Fibroblast of the aortic adventitia (primary cell): ENCODE measurements around the gene FLYWCH1. TPM values are rescaled to one million over a fixed set of nuclear protein-coding genes. Genes with fewer than 3 reads are reported as not detected.

ENCODE experiments used
- DNase-seq: peaks from one replicate; pipeline ENCODE4 v3.0.0-alpha.2; 2010; ENCODE audit warnings: low read depth
- H3K4me3 ChIP-seq: 2 replicates; pipeline ENCODE4 v1.5.1; 2011; ENCODE audit warnings: low read depth, mild to moderate bottlenecking, control low read depth, low read length, moderate library complexity
- CTCF ChIP-seq: IDR thresholded peaks from 2 replicates; pipeline ENCODE4 v1.5.1; 2011; ENCODE audit warnings: mild to moderate bottlenecking, low read length, control low read depth, inconsistent platforms; ENCODE audit not compliant: insufficient read depth
- total RNA-seq: library from RNA; depleted of rRNA; stranded (reverse); fragments of >200 nt; gene quantifications from 2 replicates; pipeline ENCODE4 v1.2.3, GENCODE V29; 2012; ENCODE audit warnings: low replicate concordance

The FLYWCH1 gene
- total RNA-seq, 1 donor, result 37.4 TPM

DNA sequence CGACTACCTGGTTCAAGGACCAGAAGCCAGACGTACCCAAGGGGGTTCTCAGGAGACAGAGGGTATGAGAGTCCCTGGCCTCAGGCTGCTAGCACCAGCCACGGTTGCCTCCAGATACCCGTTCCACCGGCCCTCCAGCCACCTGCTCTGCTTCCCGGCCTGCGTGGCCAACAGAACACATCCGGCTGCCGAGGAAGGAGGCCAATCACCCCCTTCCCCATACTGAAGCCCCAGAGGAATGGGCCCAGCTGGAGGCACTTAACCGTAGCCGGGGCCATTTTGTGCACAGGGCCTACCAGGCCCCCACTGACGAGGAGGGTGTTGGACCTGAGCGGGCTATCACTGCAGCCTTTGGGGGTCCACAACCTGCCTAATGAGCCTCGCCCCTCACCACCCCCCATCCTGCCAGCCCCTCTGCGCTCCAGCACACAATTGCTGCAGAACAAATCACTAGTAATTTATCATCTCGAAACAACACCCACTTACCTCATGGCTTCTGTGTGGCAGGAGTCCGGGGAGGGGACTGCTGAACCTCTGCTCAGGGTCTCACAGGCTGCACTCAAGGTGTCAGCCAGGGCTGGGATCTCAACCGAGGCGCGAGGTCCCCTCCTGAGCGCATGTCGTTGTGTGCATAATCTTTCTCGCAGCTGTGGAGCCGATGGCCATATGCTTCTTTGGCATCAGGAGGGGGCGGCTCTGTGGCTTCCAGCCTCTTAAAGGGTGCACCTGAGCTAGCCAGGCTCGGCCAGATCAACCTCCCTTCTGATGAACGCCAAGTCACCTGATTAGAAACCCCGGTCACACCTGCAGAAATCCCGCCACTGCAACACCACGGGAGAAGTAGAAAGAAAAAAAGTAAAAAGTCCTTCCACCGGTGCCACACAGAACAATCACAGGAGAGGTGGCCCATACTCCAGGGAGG lies 42.2 kb downstream of the FLYWCH1 start:
- DNase-seq, result no peak
- no peak overlapping the region for H3K4me3 ChIP-seq
- no peak for TF ChIP-seq CTCF

DNA sequence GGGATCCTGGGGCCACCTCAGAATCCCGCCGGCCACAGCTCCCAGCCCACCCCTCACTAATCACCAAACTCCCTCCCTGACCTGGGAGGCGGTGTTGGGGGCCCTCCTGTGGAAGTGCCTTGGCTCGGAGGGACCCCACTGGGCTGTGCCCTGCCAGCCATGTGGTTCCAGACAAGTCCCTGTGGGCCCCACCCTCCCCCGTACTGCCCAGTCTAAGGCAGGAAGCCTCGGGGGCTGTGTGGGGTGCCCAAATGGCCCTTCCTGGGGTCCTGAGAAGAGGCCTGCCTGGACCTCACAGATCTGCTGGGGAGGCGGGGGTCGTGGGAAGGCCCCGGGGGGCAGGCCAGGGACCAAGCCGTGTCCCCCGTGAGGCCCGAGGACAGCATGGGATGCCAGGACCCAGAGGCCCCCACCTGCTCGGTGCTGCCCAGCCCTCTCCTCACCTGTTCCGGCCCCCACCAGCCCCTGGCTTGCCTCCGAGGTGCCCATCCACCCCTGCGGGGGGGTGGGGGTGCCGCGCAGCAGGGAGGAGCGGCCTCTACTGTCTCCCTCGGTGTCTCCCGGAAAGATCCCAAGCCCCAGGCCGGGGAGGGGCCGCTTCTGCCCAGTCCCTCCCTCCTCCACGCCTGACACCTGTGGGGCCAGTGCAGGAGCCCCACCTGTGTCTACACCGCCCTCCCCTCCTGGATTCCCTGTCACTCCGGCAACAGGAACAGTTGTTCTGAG lies 43.1 kb downstream of the FLYWCH1 start:
- DNase-seq, result no peak
- TF ChIP-seq CTCF, result no peak
- no peak overlapping the region for H3K4me3 ChIP-seq

GRCh38 chr16:2955438-2955778 lies 43.7 kb downstream of the FLYWCH1 start:
- no peak for DNase-seq
- no peak for TF ChIP-seq CTCF
- no peak overlapping the region for H3K4me3 ChIP-seq

DNA sequence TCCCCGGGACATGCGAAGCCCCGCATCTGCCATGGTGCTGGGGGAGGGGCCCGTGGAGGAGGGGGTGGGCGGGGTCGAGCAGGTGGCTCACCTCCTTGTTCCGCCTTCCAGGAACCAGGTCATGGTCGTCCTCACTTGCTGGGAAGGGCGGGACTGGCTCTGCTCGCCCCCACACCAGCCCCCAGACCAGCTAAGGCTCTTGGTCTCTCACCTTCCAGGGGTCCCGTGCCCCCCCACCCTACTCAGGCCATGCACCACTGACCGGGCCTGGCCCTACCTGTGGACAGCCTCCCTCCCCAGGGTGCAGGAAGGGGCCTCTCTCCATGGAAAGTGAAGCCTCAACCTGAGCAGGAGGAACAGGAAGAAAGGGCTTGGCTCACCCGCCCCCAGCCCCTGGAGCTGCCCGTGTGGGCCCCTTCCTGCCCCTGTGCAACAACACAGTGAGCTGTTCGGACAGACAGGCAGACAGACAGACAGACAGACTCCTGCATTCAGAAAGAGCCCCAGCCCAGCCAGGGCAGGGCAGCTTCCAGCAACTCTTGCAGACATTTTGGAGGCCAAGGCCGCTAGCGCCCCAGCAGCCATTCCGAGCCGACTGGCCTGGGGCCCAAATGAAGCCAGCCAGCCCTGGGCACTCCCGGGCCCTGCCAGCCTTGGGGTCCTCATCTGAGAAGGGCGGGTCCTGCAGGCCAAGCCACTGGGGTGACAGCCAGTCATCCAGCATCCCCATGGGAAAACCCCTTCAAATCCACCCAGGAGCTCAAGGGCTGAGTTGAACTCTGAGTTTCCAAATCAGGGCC lies 44.2 kb downstream of the FLYWCH1 start:
- DNase-seq, result no peak
- no peak for TF ChIP-seq CTCF
- no peak overlapping the region for H3K4me3 ChIP-seq

DNA sequence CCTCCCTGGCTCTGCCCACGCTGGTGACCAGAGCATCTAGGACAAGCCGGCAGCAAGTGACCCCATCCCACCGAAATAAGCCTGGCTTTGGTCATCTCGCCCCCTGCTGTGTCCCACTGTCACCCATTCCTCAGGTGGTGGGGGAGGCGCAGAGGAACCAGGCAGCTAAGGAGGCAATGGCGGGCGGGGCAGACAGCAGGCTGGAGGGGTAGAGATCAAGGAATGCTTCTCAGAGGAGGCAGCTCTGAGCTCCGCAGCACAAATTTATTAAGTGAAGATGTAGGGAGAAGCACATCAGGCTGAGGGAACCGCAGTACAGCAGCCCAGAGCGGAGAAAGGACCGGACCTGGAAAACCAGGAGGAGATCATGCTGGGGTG lies 44.8 kb downstream of the FLYWCH1 start:
- TF ChIP-seq CTCF, result no peak
- no peak overlapping the region for H3K4me3 ChIP-seq
- DNase-seq, result no peak

- no peak for DNase-seq
- TF ChIP-seq CTCF, result no peak
- H3K4me3 ChIP-seq, result no peak overlapping the region
Observed at GRCh38 chr16:2959206-2959605, 47.5 kb downstream of the FLYWCH1 start.
